GM12878 (cell line): ENCODE data around the gene ZNF444. TPM values are rescaled to one million over a fixed set of nuclear protein-coding genes. Genes with fewer than 3 reads are reported as not detected.

Experiments
- ATAC-seq: fragments of 200-7000 bp; cut with Tn5 transposase; 3 replicates; pipeline ENCODE4 v1.9.1; 2020; ENCODE audit warnings: mild to moderate bottlenecking, moderate library complexity
- BruUV-seq: library from RNA; stranded (reverse); fragments of 400-500 nt; replicated peaks from 2 replicates; lab custom pipeline; 2021; lab: Mats Ljungman, UMichigan
- CTCF ChIA-PET: fragments of 300-600 bp; sonication (Branson Sonifier 250); formaldehyde crosslinking; extraction: SDS; loops from one replicate; lab custom pipeline; 2021; ENCODE audit warnings: inconsistent platforms; lab: Yijun Ruan, JAX
- POLR2A ChIA-PET: fragments of 350-600 bp; formaldehyde crosslinking; extraction: SDS; loops from one replicate; lab custom pipeline; 2021; ENCODE audit warnings: inconsistent platforms; lab: Charles Lee
- RAD21 ChIA-PET: fragments of 300-600 bp; sonication (Branson Sonifier 250); formaldehyde crosslinking; loops from one replicate; lab custom pipeline; 2023; ENCODE audit warnings: antibody characterized with exemption; ENCODE audit not compliant: unreplicated experiment; lab: Charles Lee
- SMC1A ChIA-PET: fragments of 300-600 bp; sonication (Branson Sonifier 250); formaldehyde crosslinking; loops from one replicate; lab custom pipeline; 2023; ENCODE audit not compliant: unreplicated experiment, uncharacterized antibody; lab: Charles Lee
- DNase-seq: peaks from one replicate; pipeline ENCODE4 v3.0.0-alpha.2; 2011; ENCODE audit warnings: low read depth, low spot score
- FAIRE-seq: peaks from 3 replicates; lab custom pipeline; 2011; peaks lifted over from hg19 to GRCh38; lab: Jason Lieb, UNC
- H2AFZ ChIP-seq: 2 replicates; pipeline ENCODE4 v1.6.0; 2011; ENCODE audit warnings: low read depth, low read length, control low read depth; ENCODE audit not compliant: control insufficient read depth
- H3K27ac ChIP-seq: 2 replicates; pipeline ENCODE4 v1.5.1; 2011; ENCODE audit warnings: control low read depth; ENCODE audit not compliant: control insufficient read depth, insufficient read depth
- H3K27me3 ChIP-seq, 2 experiments: replicated peaks in 1 of 2; 2 replicates each; pipeline versions ENCODE4 v1.6.0 to v1.6.1; 2011; ENCODE audit warnings: low read length in 1 of 2; ENCODE audit not compliant: control insufficient read depth in 2 of 2, insufficient read depth in 2 of 2
- H3K36me3 ChIP-seq, 2 experiments: 2 replicates each; pipeline ENCODE4 v1.5.1; 2011; ENCODE audit warnings: low read length in 1 of 2; ENCODE audit not compliant: control insufficient read depth in 2 of 2, insufficient read depth in 2 of 2
- H3K4me1 ChIP-seq: 2 replicates; pipeline ENCODE4 v1.6.1; 2011; ENCODE audit warnings: mild to moderate bottlenecking, low read length, moderate library complexity, mixed read lengths; ENCODE audit not compliant: control insufficient read depth, insufficient read depth
- H3K4me2 ChIP-seq: 2 replicates; pipeline ENCODE4 v1.6.0; 2011; ENCODE audit warnings: control low read depth; ENCODE audit not compliant: control insufficient read depth, insufficient read depth
- H3K4me3 ChIP-seq: fragments of 200-600 bp; sonication (generic); 2 replicates; pipeline ENCODE4 v1.5.1; 2016
- H3K79me2 ChIP-seq: 2 replicates; pipeline ENCODE4 v1.6.0; 2011; ENCODE audit warnings: low read length; ENCODE audit not compliant: control insufficient read depth, insufficient read depth
- H3K9ac ChIP-seq: 2 replicates; pipeline ENCODE4 v1.8.0; 2011; ENCODE audit warnings: low read length, control low read depth, mixed read lengths; ENCODE audit not compliant: control insufficient read depth, insufficient read depth
- H3K9me3 ChIP-seq: replicated peaks from 3 replicates; pipeline ENCODE4 v1.5.1; 2011; ENCODE audit warnings: mild to moderate bottlenecking, low read length; ENCODE audit not compliant: control insufficient read depth, insufficient read depth
- H4K20me1 ChIP-seq: 2 replicates; pipeline ENCODE4 v1.6.0; 2011; ENCODE audit not compliant: control insufficient read depth, insufficient read depth
- CREB1 ChIP-seq: IDR thresholded peaks from 2 replicates; pipeline ENCODE4 v1.6.1; 2012; ENCODE audit warnings: low read depth, mild to moderate bottlenecking, inconsistent platforms
- CUX1 ChIP-seq: IDR thresholded peaks from 2 replicates; pipeline ENCODE4 v1.6.1; 2012; ENCODE audit warnings: improper control_type of control experiment, low read depth, low read length; ENCODE audit not compliant: insufficient replicate concordance
- EGR1 ChIP-seq, 2 experiments: IDR thresholded peaks; 1 replicate in 1 of 2; 2 replicates in 1 of 2; pipeline ENCODE4 v1.6.1; 2011 to 2012; ENCODE audit warnings: low read depth in 2 of 2, low read length in 2 of 2, borderline replicate concordance in 1 of 2, mild to moderate bottlenecking in 1 of 2, moderate library complexity in 1 of 2
- HDGF ChIP-seq: fragments of 450-650 bp; IDR thresholded peaks from 2 replicates; pipeline ENCODE4 v1.6.1; 2016; ENCODE audit warnings: antibody characterized with exemption
- IKZF1 ChIP-seq: fragments of 450-650 bp; conservative IDR thresholded peaks from 2 replicates; pipeline ENCODE4 v1.6.1; 2017; ENCODE audit warnings: antibody characterized with exemption, mild to moderate bottlenecking
- IKZF2 ChIP-seq, 2 experiments: fragments of 450-650 bp; IDR thresholded peaks; 2 replicates each; pipeline ENCODE4 v1.6.1; 2017; ENCODE audit warnings: mild to moderate bottlenecking in 2 of 2, moderate library complexity in 2 of 2
- IRF4 ChIP-seq: IDR thresholded peaks from 2 replicates; pipeline ENCODE4 v1.6.1; 2011; ENCODE audit warnings: low read depth, low read length
- MYB ChIP-seq: fragments of 150-350 bp; IDR thresholded peaks from 2 replicates; pipeline ENCODE4 v1.6.1; 2014; ENCODE audit warnings: mild to moderate bottlenecking, low read depth, low read length, borderline replicate concordance
- NKRF ChIP-seq: fragments of 450-650 bp; conservative IDR thresholded peaks from 2 replicates; pipeline ENCODE4 v1.6.1; 2017; ENCODE audit warnings: mild to moderate bottlenecking, moderate library complexity
- PBX3 ChIP-seq: IDR thresholded peaks from 2 replicates; pipeline ENCODE4 v1.6.1; 2011; ENCODE audit warnings: mild to moderate bottlenecking, low read depth, low read length, moderate library complexity; ENCODE audit not compliant: insufficient replicate concordance
- RB1 ChIP-seq: fragments of 450-650 bp; formaldehyde crosslinking; IDR thresholded peaks from 2 replicates; pipeline ENCODE4 v1.6.1; 2017; ENCODE audit warnings: mild to moderate bottlenecking, borderline replicate concordance
- SRF ChIP-seq, 2 experiments: IDR thresholded peaks; 2 replicates each; pipeline ENCODE4 v1.6.1; 2011; ENCODE audit warnings: low read depth in 2 of 2, low read length in 2 of 2, mild to moderate bottlenecking in 1 of 2, moderate library complexity in 1 of 2
- TBL1XR1 ChIP-seq: IDR thresholded peaks from 2 replicates; pipeline ENCODE4 v1.6.1; 2012; ENCODE audit warnings: low read depth, low read length, improper control_type of control experiment
- ZNF207 ChIP-seq: fragments of 450-650 bp; IDR thresholded peaks from 2 replicates; pipeline ENCODE4 v1.6.1; 2014; ENCODE audit warnings: antibody characterized with exemption, mild to moderate bottlenecking, borderline replicate concordance
- WGBS: methylation state at CpG from one replicate; pipeline ENCODE4 v1.1.6; 2016; ENCODE audit warnings: low lambda C conversion rate; ENCODE audit not compliant: insufficient replicate concordance, insufficient coverage; ENCODE audit errors: missing lambda C conversion rate; 5-methylcytosine and 5-hydroxymethylcytosine counted together
- in situ Hi-C: fragments of 300-500 bp; cut with MboI; formaldehyde crosslinking; loops from 9 replicates; pipeline ENCODE4 v1.14.3; 2018; ENCODE audit warnings: mixed read lengths
- intact Hi-C: fragments of 100-400 bp; cut with micrococcal nuclease; formaldehyde crosslinking; loops from one replicate; pipeline ENCODE4 v1.14.2; 2022; ENCODE audit not compliant: unreplicated experiment
- polyA plus RNA-seq, 11 experiments: library from polyadenylated mRNA; depleted of rRNA in 4 of 11; unstranded in 6 of 11; stranded (reverse) in 5 of 11; fragments of >200 nt; fragmentation: Nextera tagmentation in 4 of 11; fragmentation: Illumina TruSeq in 1 of 11; extraction: Ambion mirVana in 4 of 11; extraction: Trizol in 1 of 11; gene quantifications; 1 replicate in 1 of 11; 2 replicates in 10 of 11; pipeline versions ENCODE4 v1.2.1 to v1.2.3, GENCODE V29; 2011 to 2016; ENCODE audit warnings: inconsistent platforms in 2 of 11, missing spikeins in 2 of 11, low read depth in 1 of 11
- total RNA-seq, 4 experiments: library from RNA; depleted of rRNA in 3 of 4; stranded (reverse); fragments of >200 nt in 3 of 4; fragmentation: Illumina TruSeq in 1 of 4; extraction: Trizol in 1 of 4; gene quantifications; 2 replicates each; pipeline versions ENCODE4 v1.2.1 to v1.2.3, GENCODE V29; 2013 to 2021

The ZNF444 gene
- total and polyA plus RNA-seq, 10 of the 15 experiments (the other 5 are each of a cell fraction or from before 2014, with no cell fraction given): 0.45 to 28.2 (median 11.6) TPM

- TF ChIP-seq CREB1 (no peak), IRF4 (no peak), MYB (no peak), ZNF207 (no peak), NKRF (no peak), RB1 (no peak), EGR1 (IDR thresholded peaks at IDR 0.05; ENCODE audit: borderline replicate concordance in 1 of 2, low read depth in 2 of 2, low read length in 2 of 2) (no peak)
- TF ChIP-seq, all 136 proteins: peak for 0
These were observed 36.7 kb upstream of the ZNF444 start (continued) for GRCh38 chr19:56104423-56104822.

- no TSS peak for BruUV-seq
- SMC1A ChIA-PET: no interaction called here
- Histone ChIP-seq H3K4me3 (no peak overlapping the region), H3K79me2 (peaks cover 46% of the 10 kb centered on the region), H3K9me3 (no peaks in the 10 kb centered on the region), H3K36me3 (peaks cover 0 to 16% of the 10 kb centered on the region in 2 experiments; a peak in 3 of 4 replicates), H2AFZ (no peak overlapping the region), H4K20me1 (no peaks in the 10 kb centered on the region; the same call in 1 of the 2 replicates), H3K27me3 (no peaks in the 10 kb centered on the region), H3K4me1 (peaks cover 12% of the 10 kb centered on the region), H3K9ac (no peak overlapping the region), H3K4me2 (peak overlapping the region; percentile 60; the same call in 1 of the 2 replicates), H3K27ac (no peak overlapping the region)
- DNase-seq (no peak), FAIRE-seq (no peak), ATAC-seq (peak; percentile 79)
- intact Hi-C loops (no loop called here), in situ Hi-C loops (no loop called here)
- CTCF ChIA-PET: interaction anchor here (0.6 to 1.5 kb wide), 10 partner anchors 26 to 1372 kb away, joined by 3 to 6 read pairs (median 4); no protein-coding TSS in a partner anchor
- POLR2A ChIA-PET: no interaction called here
- RAD21 ChIA-PET: interaction anchor here (1.3 kb wide), 1 partner anchor 67 kb away, joined by 3 read pairs; no protein-coding TSS in a partner anchor
- 40% methylated on average over 22 of the region's 22 CpGs for WGBS
- TF ChIP-seq PBX3: no peak
- TF ChIP-seq IKZF1: 0 out of 2 replicates have a peak, but pooled peaks have one; percentile 19
- TF ChIP-seq IKZF2 (IDR thresholded peaks at IDR 0.05): no peak; a peak in 1 of 4 replicates
- TF ChIP-seq CUX1: no peak
- no peak for TF ChIP-seq HDGF
- TF ChIP-seq SRF (IDR thresholded peaks at IDR 0.05; ENCODE audit: low read depth in 2 of 2, low read length in 2 of 2): 0 out of 4 replicates have a peak, but pooled peaks of 1 of the 2 experiments have one; percentile 18
- no peak for TF ChIP-seq TBL1XR1
These were observed 35.9 kb upstream of the ZNF444 start for GRCh38 chr19:56105090-56105701.
